GM18517 (cell line): ENCODE measurements around the gene KMO.
A peak's percentile ranks its signal among the peaks of the same experiment; 100 is the strongest.

Experiments used
- ATAC-seq: cut with Tn5 transposase; IDR thresholded peaks from one replicate; pipeline ENCODE4 v1.9.1; 2021; ENCODE audit warnings: mild to moderate bottlenecking, moderate library complexity; ENCODE audit not compliant: unreplicated experiment

Gene KMO

DNA sequence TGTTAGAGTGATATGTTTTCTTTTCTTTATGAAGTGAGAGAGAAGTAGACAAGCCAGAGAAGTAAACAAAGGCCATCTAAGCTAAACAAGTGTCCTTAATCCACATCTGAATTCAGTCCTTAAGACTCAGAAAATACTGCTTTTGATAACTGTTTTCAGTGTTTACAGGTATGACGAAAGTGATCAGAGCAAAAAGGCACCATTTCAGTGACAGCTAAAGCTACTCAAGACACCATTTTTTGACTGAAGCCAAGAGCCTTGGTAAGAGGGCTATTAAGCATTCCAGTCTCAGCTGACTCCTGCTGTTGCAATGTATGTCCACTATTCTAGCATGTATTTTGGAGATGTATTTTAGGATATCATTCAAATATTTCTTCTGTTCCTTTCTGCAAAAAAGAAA is 4.1 kb downstream of the KMO start:
- ATAC-seq: no peak

DNA sequence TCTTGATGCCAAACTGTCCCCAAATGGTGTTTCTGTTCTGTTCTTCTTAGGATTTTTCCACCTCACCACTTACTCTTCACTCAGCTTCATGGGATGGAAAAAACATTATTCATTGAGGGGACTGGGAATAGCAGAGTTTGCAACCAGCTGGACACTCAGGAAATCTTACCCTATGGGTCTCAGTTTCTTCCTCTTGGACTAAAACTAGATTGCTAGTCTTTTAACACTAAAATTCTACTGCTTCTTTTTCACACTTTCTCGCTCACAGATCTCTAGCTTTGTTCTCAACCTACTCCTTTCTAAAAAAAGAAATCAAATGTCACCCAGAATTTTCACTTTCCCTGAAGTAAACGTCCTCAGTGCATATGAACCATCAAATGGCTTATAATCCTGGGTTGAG is 4.8 kb downstream of the KMO start:
- no peak for ATAC-seq

GRCh38 chr1:241542199-241542907 is 10.2 kb downstream of the KMO start:
- ATAC-seq: no peak

GRCh38 chr1:241548008-241548407 is 15.8 kb downstream of the KMO start:
- ATAC-seq: no peak

DNA sequence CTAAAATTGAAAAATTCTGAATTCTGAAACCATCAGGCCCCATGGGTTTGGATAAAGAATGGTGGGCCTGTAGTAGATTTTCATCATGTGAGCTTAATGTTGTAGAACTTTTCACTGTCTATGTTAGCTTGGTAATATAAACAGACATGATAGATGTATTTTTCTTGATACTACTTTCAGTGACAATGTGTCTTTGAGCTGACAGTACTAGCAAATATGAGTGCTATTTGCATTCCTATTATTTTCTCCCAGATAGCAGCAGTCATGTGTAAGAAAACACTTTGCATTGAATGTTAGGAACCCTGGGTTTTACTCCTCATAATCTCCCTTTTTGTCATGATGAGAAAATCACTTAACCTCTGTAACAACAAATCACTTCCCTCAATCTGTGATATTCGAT is 18.1 kb downstream of the KMO start:
- ATAC-seq: no peak

DNA sequence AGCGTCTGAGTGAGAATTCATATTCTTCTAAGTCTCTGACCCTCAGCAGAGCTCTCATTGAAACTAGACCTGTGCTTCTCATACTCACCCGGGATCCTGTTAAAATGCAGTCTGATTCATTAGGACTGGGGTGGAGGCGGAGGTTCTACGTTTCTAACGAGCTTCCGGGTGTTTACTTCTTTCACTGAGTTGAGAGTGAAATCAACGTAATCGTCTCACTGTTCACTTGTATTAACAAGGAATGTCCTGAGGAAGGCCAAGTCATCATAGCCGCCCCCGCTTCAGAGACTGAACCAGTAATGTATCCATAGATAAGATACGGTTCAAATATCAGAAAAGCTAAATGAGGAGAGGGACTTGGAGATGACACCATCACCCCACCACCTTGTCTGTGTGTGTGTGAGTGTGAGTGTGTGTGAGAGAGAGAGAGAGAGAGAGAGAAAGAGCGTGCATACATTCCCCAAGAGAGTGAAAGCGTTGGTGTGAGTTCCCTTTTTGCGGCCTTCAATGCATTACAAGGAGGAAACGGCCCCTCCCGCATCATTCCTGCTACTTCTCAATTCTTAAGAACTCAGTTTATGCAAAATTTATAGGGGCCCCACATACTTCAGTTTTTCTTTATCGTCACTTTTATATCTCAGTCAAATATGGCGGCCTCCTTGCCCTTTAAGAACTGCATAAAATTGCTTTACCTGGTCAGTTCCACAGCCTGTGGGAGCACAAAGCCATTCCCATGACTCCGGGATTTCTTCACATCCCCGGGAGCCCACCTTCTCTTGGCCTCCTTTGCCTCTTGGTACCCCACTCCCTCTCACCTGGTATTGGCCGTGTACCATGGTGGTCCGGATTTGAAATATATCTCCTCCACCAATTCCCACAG is 19.8 kb downstream of the KMO start:
- peak; percentile 77 for ATAC-seq

GRCh38 chr1:241553886-241554592 is 21.9 kb downstream of the KMO start:
- no peak for ATAC-seq

DNA sequence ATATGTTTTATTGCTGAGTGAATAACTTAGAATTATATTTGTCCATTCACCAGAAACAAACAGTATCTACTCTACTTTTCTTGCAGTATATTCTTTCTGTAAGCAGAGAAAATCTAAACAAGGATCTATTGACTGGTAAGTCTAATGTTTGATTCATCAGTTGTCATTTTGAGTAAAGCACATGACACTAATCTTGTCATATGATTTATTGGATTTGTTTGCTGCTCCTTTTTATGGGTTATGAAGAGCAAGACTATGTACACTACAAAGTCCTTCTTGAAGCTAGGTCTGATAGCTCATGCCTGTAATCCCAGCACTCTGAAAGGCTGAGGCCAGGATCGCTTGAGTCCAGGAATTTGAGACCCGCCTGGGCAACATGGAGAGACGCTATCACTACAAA is 23.3 kb downstream of the KMO start:
- ATAC-seq: no peak

- ATAC-seq: no peak
Observed at GRCh38 chr1:241557031-241557430, 24.9 kb downstream of the KMO start.

- ATAC-seq: no peak
Observed at GRCh38 chr1:241557551-241558193, 25.5 kb downstream of the KMO start.

GRCh38 chr1:241560146-241560848 is 28.1 kb downstream of the KMO start:
- no peak for ATAC-seq

GRCh38 chr1:241560849-241561187 is 28.6 kb downstream of the KMO start:
- no peak for ATAC-seq

DNA sequence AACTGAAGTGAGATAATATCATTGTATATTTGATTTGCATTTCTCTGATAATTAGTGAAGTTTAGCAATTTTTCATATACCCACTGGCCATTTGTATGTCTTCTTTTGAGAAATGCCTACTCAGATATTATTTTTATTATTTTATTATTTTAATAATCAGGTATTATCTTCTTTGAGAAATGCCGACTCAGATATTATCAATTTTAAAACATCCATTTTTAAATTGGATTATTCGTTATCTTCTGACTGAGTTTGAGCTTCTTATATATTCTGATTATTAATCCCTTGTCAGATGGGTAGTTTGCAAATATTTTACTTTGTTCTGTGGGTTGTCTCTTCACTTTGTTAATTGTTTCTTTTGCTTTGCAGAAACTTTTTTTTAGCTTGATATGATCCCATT is 37.7 kb downstream of the KMO start:
- no peak for ATAC-seq

GRCh38 chr1:241574154-241574553 is 42.0 kb downstream of the KMO start:
- ATAC-seq: no peak

DNA sequence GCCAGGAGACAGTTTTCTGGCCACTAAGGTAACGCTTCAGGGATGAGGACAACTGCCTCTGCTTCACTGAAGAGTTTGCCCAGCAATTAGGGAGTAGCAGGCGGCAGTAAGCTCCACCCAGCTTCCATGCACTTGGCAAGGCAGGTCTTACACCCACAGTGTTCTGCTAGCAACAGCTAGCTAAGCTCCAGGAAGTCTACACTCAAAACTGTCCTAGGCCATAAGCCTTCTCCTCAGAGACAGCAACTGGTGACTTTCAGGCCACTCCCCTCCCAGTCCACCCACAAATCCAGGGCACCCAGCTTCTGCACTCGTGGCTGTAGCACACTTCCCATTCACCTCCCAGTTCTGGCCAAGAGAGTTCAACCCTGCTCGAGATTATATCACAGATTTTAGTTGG is 47.3 kb downstream of the KMO start:
- ATAC-seq: no peak

- no peak for ATAC-seq
Observed at GRCh38 chr1:241582921-241583321, 50.7 kb downstream of the KMO start.

GRCh38 chr1:241586905-241587512 is 54.8 kb downstream of the KMO start:
- no peak for ATAC-seq

DNA sequence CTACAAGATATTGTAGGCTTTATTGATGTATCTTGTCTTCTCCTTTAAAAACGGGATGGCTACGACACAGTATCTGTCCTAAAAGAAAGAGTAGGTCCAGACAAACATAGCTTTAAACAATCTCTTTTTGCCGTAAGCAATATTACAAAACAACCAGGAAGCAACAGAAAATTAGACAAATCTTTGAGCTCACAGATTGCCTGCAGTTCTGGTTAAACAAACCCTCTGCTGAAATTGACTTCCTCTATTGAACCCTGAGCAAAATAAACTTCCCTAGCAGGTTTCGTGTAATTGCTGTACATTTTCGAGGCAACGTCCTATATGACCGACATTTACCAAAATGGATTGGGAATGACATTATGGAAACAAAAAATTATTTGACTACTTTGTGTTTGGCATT is 57.3 kb downstream of the KMO start:
- no peak for ATAC-seq

DNA sequence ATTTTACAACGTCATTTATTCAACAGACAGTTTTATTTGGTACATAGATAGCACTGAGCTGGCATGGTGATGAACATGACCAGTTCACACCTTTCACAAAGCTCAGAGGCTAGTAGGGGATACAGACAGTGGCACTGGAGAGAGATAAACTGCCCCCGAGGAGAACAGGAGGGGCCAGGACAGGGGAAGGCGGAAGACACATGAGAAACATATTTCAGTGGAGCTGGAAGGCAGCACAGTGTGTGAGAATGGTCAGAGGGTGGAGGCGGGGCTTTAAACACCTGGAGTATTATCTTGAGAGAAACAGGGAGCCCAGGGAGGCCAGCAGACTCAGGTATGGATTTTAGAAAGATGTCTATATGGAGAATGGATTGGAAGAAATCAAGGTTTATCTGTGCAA is 58.5 kb downstream of the KMO start:
- no peak for ATAC-seq

- ATAC-seq: no peak
Observed at GRCh38 chr1:241591317-241591716, 59.1 kb downstream of the KMO start.
